Fibroblast of skin of scalp (primary cell): Measurements from ENCODE around the gene F5. TPM values are rescaled to one million over a fixed set of nuclear protein-coding genes. Genes with fewer than 3 reads are reported as not detected.

Source experiments
- DNase-seq: peaks from one replicate; pipeline ENCODE4 v3.0.0-alpha.2; 2013
- polyA plus RNA-seq, 2 experiments: library from polyadenylated mRNA; unstranded; fragments of 120-200 nt; gene quantifications; one replicate each; pipeline ENCODE4 v1.2.1, GENCODE V29; 2013; ENCODE audit not compliant: insufficient read length in 2 of 2

F5 gene
- not detected for polyA plus RNA-seq (2013, experiment 1 of 2; ENCODE audit: insufficient read length)
- polyA plus RNA-seq (2013, experiment 2 of 2; ENCODE audit: insufficient read length): 0.04 TPM

DNA sequence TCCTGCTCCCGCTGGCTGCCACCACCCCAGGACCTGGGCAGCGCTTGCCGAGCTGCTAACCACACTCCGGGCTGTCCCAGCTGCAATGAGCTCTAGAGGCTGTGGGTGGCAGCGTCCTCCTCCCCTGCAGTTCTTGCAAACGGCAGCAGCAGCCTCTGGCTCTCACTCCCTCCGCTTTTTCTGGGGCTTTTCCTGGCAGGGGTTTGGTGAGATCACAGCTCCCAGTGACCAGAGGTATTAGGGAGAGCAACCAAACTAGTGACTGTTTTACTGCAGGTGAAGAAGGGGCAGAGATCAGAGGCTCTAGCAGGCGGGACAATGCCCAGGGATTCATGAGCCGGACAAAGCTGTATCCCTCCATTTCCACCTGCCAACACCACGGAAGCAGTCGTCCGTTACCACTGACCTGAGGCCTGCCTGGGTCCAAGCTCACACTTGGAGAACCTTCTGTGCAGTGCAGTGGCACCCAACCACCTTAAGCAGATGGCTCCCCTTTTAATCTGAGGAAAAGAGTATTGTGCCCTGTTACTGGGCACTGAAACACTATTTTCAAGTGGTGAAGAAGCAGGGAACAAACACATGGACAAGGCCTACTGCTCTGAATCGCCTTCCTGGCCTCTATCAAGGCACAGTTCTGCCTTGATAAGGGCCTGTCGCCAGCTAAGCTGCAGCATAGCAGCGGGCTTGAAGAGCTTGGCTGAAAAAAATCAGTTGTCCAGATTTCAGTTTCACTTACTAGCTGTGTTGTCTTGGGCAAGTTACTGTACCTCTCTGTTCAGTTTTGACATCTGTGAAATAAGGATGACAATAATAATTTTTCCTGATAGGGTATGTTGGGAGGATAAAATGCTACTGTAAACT lies at the start of gene F5:
Gene F5 (minus strand): TSS at position 87 of the 861 bp plus-strand sequence. CDS start 95 bp downstream, outside the sequence.
- DNase-seq: peak; percentile 41

DNA sequence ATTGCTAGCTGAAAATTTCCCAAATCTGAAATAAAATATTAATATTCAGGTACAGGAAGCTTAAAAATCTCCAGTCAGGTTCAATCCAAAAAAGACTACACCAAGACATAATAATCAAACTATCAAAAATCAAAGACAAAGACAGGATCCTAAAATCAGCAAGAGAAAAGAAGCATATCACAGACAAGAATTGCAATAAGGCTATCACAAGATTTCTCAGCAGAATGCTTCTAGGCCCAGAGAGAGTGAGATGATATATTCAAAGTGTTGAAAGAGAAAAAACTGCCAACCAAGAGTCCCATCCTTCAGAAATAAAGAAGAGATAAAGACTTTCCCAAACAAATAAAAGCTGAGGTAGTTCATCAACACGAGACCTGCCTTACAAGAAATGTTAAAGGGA lies 48.6 kb upstream of the F5 start:
- DNase-seq: no peak

DNA sequence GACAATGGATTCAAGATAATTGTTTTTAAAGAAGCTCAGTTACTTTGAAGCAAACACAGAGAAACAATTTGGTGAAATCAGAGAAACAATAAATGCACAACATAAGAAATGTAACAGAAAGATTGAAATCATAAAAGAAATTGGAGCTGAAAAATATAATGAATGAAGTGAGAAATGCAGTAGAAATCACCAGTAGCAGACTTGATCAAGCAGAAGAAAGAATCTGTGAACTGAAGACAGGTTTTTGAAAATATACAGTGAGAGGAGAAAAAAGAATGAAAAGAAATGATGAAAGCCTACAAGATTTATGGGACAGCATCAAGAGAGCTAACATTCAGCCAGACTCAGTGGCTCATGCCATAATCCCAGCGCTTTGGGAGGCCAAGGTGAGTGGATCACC lies 47.9 kb upstream of the F5 start:
- DNase-seq: no peak

- DNase-seq: no peak
Observed at GRCh38 chr1:169631249-169631648, 45.0 kb upstream of the F5 start.

DNA sequence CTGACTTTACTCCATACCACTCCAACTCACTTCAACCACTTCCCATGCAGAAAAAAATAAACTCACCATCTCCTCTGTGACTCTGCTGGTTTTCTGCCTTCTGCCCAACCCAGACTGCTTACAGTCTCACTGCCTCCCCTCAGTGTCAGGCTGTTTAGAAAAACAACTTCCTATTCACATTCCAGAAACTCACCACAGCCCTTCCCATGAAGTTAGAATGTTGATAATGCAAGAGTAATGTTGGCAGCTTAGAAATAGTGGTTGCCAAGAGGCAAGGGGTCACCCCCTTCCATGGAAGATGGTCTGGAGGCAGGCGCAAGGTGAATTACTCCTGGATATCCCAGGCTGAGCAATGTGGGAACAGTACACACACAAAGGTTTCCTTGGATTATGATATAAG lies 43.7 kb upstream of the F5 start, which contains the start of gene SELP:
Gene SELP (minus strand): TSS at position 119 of the 400 bp plus-strand sequence. CDS start 50 bp downstream, at position 69.
- no peak for DNase-seq

- DNase-seq: no peak
Observed at GRCh38 chr1:169624912-169625311, 38.6 kb upstream of the F5 start.

DNA sequence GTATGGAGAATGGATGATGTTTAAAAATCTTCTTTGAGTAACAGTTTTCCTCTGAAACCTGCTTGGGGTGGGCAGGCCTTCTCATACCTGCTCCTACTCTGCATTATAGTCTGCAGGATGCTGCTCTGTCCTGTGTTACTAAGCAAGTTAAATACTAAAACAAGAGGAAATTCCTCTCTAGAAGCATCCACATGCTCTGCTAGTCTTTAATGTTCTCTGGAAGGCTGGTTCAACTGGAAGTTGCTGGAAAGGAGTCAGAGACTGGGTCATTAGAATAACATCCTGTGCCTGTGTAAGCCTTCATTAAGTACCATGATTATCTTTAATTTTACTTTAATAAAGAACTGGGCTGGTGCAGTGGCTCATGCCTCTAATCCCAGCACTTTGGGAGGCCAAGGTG lies 37.8 kb upstream of the F5 start:
- no peak for DNase-seq

- DNase-seq: no peak
Observed at GRCh38 chr1:169623132-169623926, 37.0 kb upstream of the F5 start.

DNA sequence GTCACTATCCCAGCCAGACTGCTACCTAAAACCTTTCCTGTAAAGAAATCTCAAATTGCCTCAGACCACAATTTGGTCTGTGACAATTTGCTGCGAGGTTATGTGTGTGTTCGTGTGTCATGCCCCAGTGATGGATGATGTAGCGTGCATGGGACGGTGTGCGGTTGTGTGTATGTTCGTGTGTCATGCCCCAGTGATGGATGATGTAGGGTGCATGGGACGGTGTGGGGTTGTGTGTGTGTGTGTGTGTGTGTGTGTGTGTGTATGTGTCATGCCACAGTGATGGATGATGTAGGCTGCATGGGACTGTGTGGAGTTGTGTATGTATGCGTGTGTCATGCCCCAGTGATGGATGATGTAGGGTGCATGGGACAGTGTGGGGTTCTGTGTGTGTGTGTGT lies 34.3 kb upstream of the F5 start:
- no peak for DNase-seq

DNA sequence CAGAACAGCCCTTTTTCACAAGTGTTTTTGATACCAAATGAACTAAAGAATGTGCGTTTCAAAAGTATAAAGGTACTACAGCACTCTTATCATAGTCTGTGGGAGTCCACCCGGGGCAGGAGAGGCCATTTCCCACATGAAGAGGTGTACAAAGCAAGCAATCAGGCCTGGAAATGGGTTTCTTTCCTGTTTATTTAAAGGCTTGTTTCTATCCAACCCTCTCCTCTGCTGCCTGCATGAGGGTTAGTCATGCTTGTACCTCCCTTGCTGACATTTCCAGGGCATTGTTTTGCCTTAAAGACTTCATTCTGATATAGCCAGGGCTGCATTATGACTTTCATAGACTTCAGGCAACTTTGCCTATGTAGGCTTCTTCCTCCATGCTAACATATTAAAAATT lies 32.1 kb upstream of the F5 start:
- no peak for DNase-seq

DNA sequence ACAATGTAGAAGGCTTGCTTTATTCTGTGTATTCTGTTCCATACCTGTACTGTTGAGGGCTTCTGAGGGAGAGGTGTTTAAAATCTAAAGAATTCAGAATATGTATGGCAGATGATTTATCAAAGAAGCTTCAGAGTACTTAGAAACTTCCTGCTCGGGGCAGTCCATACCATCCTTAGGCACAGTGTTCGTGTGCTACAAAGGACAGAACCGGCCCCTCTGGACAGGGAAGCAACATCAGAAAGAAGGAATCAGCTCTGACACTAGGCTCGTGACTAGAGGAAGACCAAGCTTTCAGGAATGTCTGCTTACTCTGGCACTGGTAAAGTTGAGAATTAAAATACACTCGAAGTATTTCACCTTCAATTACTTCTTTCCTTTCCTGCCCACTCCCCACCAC lies 29.5 kb upstream of the F5 start:
- no peak for DNase-seq

DNA sequence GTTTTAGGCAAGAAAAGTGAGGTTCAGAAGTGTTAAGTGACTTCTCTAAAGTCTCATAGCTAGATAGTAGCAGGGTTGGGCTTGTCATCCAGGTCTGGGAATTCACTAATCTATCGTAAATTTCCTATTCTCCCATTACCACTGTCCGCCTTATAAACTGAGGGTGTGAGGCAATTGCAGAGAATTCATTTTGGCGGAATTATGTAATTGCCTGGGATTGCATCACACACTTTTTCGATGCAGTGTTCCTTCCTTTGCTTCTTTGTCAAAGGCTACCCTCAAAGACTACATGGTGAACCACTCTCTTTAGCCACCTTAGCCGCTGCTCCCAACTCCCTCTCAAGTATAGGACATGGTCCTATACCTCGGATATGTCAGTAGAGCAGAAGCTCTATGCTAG lies 24.6 kb upstream of the F5 start:
- DNase-seq: no peak

- no peak for DNase-seq
Observed at GRCh38 chr1:169610108-169610507, 23.8 kb upstream of the F5 start.

DNA sequence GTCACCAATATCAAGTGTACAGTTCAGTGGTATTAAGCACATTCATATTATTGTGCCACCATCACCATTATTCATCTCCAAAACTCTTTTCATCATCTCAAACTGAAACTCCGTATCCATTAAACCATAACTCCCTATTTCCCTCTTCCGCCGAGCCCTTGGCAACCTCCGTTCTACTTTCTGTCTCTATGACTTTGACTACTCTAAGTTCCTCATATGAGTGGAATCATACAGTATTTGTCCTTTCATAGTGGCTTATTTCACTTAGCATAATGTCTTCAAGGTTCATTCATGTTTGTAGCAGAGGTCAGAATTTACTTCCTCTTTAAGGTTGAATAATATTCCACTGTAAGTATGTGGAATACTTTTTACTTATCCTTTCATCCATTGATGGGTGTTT lies 21.9 kb upstream of the F5 start:
- DNase-seq: no peak

GRCh38 chr1:169604781-169605560 lies 18.7 kb upstream of the F5 start:
- no peak for DNase-seq

GRCh38 chr1:169601096-169601881 lies 15.0 kb upstream of the F5 start:
- DNase-seq: peak; percentile 30

DNA sequence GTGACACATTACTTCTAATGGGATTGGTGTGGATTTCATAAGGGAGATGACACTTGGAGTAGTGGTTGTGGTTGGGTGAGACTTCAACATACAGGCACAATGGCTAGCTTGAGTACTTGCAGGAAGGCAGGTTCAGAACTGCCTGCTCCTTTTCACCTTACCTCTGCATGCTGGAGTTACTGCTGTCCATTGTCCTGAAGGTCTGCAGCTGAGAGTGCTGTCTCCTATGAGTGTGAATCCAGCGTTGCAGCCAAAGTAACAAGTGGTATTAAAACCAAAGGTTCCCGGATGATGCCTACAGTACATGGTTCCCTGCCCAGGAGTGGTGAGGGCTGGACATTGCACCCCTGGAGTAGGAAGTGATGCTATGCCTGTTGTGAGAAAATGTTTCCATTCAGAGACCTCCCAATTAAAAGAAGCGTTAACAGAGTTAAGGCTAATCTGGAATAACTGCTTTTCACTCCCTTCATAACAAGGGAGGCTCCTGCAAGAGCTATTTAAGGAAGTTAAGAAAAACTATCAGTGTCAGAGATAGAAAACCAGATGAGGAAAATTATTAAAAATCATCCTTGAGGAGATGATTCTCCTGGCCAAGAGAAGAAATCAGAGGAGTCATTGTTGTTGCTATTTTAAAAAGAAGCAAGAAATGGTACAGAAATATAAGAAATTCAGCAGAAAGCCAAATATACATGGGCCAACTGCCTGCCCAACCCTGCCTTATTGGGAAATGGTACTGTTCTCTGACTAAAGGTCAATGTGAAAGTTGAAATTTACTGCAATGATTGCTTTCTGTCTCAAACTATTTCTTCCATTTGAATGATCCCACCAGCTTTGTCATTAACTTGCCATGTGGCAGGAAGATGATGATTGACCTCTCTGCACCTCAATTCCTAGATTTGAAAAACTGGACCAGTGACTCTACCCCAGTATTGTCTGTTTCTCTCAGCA lies 9.8 kb upstream of the F5 start:
- DNase-seq: peak; percentile 21

DNA sequence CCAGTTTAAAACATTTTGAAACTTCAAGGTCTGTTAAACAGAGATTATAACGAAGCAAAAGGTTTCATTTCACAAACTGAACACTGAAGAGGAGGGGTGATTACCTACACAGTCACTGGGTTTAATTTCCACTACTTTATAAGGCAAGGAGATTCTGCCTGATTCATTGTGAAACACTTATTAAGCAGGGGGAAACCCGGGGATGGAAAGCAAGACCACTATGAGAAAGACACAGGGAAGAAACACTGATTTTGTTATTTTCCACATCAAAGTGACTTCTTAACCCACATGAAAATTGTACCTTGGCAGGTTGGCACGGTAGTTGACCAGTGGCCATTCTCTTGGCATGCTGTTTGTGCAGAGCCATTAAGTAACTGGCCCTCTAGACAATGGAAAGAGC lies 8.1 kb upstream of the F5 start:
- DNase-seq: no peak

DNA sequence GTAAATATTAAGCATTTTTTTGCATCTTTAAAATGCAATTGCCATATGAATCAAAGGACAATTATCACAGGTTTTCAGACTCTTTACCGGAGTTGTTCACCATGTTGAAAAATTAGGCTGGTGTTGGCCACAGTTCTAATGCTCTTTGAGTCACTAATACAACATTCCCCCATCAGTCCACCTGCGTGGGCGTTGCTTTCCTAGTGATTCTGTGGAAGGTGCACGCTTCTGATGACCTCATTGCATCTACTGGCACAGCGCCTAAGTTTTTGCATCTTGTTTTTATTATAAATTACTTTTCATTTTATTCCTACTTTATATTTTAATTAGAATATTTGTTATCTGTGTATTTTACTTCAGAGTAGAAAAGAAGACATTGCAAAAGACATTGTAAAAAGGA lies 4.7 kb upstream of the F5 start:
- DNase-seq: no peak

- no peak for DNase-seq
Observed at GRCh38 chr1:169588785-169589485, 2.7 kb upstream of the F5 start.
